NCI-H69 (cell line): Measurements from ENCODE around the gene ABCC4.

Source experiments
- DNase-seq: peaks from one replicate; lab custom pipeline; 2025; lab: John Stamatoyannopoulos, UW

ABCC4 gene

DNA sequence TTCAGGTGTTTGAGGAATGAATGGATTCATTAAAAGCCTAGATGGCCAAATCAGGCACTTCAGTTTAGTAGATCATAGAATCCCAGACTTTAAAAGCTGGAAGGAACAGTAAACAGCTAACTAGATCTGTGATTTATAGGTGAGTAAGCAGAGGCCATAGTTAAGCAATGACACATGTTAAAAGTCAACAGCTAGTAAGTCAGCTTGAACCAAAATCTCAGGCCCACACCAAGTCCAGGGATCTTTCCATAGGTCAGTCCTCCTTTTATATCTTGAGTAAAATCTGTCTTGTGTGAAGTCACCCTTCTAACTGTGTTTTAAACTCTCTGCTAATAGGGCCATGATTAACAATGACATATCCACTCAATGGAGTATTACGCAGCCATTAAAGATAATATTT, 313.4 kb downstream of the ABCC4 start:
- DNase-seq, result no peak

DNA sequence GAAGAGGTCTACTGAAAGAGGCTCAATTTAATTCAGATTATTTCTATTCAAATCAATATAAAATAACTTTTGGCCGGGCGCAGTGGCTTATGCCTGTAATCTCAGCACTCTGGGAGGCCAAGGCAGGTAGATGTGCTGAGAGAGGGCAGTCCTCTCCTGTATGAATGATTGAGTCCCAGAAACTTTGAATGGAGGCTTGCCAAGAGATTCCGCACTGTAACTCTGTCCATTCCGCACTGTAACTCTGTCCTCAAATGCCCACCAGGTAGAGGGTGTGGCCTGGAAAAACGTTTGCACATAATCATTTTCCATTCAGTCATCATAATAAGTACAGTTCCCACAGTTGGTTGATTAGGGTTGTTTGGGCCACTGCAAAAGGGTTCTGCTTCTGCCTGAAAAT, 314.2 kb downstream of the ABCC4 start:
- no peak for DNase-seq

DNA sequence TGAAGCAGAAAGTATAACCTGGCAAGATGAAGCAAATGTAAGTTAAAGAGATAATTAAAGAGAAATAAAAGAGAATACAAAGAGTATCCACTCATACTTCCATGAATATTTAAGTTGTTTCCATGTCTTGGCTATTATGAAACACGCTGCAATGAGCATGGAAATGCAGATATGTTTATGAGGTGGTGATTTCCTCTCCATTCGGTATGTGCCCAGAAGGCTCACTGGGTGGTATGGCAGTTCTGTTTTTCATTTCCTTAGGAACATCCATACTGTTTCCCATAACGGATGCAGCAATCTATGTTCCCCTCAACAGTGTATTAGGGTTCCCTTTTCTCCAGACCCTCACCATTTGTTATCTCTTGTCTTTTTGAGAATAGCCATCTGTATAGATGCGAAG, 316.3 kb downstream of the ABCC4 start:
- no peak for DNase-seq

DNA sequence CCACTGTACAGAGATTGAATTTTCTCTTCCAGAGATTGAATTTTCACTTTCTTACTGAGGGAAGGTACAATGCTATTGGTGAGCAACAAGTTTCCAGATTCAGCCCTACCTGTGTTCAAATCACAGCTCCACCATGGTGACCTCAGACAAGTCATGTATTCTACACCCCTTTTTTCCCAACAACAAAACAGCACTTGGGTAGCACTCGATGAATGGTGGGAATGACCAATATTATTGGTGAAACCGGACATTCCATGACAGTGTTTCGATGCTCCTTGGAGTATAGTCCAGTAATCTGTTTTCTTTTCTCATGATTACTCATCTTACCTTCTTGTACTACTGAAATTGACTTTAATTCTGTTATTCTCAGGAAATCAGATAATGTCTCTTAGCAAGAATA, 322.7 kb downstream of the ABCC4 start:
- DNase-seq, result no peak

DNA sequence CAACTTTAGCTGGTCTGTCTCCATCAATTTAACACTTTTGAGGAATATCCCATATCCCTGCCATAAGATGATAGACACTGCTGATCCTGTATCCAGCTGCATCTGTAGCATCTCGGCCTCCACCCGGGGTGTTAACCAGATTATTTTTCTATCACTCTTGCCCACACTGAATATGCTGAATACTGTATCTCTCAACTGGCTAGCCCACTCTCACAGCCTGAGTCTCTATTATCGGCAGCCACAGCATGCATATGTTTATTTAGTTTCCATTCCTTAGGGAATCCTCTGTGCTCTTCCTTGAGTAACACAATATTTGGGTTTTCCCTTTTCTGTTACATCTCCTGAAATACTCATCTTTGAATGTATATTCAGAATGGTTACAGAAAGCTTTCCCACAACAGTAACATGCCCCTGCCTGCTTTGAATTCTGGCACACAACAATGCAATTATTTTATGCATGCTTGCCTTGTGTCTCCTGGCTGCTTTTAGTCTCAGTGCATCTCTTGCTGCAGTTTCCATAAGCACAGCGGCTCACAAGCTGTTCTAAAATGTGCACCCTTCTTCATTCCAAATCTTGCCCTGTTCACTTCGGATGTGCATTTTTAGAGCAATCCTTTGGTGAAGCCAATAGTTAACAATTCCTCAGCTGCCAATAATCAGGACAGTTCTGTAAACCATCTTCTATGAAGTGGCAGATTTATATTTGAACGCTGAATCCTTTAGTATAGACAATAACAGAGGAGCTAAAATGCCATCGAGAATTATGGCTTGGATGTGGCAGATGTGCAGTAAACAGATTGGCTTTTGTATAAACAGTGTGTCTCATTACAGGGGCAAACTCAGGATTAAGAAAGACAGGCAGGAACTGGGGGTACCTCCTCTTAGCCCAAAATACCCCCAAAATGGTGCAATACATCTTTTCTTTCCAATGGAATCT, 327.0 kb downstream of the ABCC4 start:
- no peak for DNase-seq

DNA sequence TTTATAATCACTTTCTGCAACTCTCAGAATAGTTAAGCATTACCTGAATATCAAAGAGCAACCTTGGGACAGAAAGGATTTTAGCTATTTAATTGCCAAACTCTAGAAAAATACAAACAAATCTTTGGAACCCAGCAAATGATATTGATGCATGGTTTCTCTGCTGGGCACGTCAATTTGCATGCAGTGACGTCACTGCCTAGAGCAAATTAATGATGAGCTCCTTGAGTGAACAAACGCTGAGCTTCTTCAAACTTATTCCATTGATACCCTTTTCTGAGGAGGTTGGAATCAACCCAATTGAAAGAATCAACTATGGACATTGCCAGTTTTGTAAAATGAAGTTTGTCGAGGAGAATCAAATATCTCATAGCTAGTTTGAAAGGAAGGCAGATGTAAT, 329.0 kb downstream of the ABCC4 start:
- DNase-seq, result no peak
